Muscle of back (tissue), 11 donors: ENCODE data around the gene ASPG. TPM values are rescaled to one million over a fixed set of nuclear protein-coding genes. Genes with fewer than 3 reads are reported as not detected.

Source experiments
- DNase-seq, 3 donors: peaks; one replicate each; pipeline versions ENCODE4 v3.0.0 to v3.0.0-alpha.2; 2013
- polyA plus RNA-seq, 10 donors: library from polyadenylated mRNA; unstranded; fragments of 120-200 nt; gene quantifications; one replicate each; pipeline ENCODE4 v1.2.1, GENCODE V29; 2013; ENCODE audit not compliant: insufficient read length in 10 of 10

Gene ASPG
- polyA plus RNA-seq, 10 donors = 0.31 to 2.1 (median 1.4) TPM

DNA sequence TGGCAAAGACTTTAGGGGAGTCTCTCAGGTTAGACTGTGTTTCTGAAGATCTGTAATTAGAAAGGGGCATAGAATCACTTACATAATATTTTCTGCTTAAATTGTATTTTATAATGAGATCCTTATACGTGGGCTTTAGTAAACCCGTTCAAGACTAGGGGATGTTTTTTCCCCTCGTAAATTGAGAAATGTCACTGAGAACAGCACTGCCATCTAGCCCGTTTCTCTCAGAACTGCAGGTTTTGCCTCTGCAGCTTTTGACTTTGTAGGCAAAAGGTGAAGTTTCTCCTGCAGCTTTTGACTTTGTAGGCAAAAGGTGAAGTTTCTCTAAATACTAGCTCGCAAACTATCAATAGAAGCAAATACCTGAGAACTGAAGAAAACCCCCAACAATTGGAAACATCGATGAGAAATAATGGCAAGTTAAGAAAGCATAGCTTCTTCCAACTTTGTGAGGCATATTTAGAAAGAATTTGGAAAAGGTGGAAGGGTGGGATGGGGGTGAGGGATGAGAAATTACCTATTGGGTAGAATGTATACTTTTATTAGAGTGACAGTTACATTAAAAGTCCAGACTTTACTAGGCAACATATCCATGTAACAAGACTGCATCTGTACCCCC is 9.9 kb upstream of the ASPG start:
- DNase-seq = no peak

DNA sequence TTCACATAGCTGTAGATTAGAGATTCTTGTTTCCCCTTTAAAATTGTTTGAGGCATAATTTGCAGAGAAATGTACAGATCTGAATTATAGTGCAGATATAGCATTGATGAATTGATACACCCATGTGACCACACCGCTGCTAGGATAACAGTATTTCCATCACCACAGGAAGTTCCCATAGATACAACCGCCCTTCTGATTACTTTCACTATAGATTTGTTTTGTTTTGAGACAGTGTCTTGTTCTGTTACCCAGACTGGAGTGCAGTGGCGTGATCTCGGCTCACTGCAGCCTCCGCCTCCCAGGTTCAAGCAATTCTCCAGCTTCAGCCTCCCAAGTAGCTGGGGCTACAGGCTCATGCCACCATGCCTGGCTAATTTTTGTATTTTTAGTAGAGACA is 8.8 kb upstream of the ASPG start:
- no peak for DNase-seq

DNA sequence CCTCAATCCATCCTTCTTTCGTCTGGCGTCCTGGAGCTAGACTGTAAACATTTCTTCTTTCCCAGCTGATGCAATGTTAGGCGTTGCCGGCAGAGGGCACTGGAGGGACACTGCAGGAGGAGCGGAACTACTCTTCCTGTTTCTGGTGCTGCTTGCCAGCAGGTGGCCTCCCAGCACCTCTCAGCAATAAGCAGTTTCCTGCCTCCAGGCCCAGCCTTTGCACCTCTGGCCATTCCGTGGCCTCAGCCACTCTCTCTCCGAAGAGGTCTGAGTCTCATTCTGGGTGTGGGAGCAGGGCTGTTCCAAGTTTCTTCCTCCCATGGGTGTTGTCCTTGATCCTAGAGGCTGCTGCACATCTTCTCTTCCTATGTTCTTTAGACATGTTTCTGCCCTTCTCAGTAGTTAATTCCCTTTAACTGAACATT is 7.5 kb upstream of the ASPG start:
- DNase-seq = peak; percentile 80 to 93 (median 88)

DNA sequence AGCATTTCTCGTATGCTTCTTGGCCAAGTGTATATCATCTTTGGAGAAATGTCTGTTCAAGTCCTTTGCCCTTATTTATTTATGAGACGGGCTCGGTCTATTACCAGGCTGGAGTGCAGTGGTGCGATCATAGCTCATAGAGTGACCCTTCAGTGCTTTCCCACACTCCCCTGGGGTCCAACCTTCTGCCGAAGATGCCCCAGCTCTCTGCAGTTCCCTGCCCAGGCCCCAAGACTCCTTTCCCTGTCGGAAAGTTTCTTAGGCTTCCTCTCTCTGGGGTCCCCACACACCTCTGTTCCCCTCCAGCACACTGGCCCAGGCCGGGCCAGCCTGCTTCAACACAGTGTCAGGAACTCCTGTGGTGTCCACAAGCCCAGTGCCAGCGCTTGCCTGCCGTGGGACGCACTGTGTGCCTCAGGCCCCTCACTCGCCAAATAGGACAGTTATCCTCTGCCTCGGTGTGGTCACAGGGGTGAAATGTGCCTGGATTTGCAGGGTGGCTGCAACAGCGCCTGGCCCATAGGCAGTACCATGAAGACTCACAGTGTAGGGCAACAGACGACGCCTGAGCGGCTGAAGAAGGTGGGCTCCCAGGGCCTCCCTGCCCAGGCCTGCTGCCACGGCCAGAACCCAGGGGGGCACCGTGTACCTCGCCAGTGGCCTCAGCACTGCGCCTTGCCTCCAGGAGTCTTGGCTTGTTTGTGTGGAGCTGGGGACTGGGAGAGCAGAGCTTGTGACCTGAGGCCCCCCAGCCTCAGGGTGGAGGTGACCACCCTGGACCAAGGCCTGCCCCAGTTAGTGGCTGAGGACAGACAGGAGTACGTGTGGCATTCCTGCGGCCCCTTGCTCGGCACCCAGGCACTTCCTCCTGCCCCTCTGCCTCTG is 4.9 kb upstream of the ASPG start:
- no peak for DNase-seq

DNA sequence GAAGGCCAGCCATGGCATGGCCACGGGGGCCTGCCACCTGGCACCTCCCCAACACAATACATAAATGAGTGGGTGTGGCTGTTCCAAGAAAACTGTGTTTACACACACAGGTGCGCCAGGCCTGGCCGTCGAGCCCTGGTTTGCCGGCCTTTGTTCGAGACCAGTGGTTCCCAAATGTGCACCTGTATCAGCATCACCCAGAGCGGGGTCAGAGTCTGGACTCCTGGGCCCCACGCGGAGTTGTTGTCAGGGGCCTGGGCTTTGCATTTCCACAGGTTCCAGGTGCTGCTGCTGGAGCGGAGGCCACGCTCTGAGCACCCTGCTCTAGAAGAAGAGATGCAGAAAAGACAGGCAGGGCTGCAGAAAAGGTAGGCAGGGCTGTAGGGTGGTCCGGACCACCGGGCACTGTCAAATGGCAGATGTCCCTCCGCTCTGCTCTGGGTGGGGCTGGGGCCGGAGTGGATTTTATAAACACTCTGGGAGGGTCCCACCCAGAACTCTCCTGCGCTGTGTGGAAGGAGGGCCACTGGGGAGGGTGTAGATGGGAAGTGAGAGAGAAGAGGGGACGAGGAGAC is 4.2 kb upstream of the ASPG start:
- no peak for DNase-seq

DNA sequence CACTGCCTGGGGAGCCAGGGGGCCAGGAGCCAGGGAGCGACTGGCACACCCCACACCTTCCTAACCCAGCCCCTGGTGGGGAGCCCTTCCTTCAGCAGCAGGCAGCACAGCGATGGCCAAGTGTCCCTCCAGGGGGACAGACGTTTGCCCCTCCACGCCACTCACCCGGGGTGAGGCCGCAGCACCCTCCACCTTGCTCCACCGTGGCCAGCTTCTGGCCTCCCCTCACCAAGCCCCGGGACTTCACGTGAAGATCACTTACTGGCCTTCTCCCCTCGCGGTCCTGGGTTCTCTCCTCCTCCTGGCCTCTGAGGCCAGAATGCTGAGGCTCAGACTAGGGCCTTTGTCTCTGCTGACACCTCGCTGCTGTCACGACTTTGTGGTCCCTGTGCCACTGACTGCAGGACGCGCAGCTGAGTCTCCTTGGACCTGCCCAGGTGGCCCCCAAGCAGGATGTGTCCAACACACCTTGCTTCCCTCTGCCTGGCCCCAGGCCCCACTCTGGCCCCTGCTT is 3.5 kb upstream of the ASPG start:
- DNase-seq = no peak

DNA sequence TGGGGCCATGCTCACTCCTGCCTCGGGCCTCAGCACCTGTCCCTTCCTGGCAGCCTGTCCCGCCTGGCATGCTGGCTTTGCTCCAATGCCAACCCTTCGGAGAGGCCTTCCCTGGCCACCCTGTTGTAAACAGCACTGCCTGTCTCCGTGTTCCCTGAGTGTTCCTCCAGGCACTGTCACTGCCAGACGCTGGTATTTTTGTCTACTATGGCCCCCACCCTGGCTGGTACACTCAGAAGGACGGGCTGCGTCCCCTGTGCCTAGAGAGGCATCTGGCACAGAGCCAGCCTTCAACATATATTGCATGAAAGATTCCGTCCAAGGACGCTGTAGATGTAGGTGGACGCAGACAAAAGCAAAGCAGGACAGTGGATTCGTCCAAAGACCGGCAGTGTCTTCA is 2.7 kb upstream of the ASPG start:
- DNase-seq = peak in 2 of 3 donors; percentile 28 to 36

DNA sequence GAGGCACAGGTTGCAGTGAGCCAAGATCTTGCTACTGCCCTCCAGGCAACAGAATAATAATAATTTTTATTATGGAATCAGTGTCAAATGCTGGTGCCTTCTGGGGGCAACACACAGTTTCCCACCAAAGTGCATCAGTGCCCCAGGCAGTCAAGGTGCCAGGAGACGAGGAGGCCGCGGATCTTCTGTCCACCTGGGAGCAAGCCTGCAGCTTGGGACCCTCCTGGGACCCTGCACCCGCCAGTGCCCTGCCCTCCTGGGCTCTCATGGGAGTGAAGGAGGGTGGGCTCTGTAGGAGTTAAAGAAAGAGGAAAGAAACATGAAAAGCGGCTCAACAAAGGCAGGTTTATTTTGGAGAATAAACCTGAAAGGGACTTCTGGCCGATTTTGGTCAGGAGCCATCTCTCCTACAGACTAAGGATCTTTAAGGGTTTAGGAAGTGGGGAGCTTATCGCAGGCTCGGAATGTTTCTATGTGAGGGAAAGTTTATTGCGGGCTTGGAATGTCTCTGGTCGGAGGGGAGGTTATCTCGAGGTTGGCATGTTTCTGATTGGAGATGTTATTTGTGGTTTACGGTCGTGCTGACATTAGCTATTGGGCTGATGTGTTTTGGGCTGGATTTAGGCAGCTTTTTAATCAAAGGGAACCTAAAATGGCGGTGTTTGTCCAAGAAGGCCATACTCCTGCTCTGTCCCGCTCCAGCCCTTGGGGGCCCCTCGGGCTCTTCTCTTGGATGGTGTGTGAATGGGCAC is 1.1 kb upstream of the ASPG start:
- no peak for DNase-seq

DNA sequence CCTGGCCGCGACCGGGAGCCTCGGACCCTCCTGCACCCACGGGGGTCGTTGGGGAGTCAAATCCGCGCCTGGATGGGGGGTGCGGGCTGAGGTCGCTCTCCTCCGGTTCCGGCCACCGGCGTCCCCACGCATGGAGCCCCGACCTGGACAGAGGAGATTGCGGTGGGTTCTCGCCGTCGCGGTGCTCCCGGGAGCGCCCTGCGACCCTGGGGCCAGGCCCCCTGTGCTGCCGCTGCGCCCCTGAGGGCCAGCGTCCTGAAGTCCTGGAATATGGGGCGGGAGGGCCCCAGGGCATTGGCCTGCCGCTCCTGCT is 345 bp downstream of the ASPG start:
- no peak for DNase-seq

DNA sequence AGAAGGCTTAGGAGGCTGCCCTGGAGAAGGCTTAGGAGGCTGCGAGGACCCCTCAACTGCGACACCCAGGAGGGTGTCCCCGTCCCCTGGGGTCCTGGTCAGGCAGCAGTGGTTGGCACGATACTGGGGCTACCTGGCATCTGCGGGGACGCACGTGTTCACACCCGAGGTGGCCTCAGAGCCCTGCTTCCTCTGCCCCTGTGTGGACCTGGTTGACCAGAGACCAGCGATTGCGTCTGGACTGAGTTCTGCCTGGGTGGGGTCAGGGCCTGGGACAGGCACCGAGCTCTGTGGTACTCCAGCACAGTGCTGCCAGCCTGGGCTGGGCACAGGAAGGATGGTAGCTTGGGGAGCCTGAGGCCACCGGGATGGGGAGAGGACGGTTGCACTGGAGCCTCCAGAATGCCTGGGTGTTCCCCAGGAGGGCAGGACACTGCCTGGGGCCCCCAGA is 735 bp downstream of the ASPG start:
- DNase-seq = no peak

DNA sequence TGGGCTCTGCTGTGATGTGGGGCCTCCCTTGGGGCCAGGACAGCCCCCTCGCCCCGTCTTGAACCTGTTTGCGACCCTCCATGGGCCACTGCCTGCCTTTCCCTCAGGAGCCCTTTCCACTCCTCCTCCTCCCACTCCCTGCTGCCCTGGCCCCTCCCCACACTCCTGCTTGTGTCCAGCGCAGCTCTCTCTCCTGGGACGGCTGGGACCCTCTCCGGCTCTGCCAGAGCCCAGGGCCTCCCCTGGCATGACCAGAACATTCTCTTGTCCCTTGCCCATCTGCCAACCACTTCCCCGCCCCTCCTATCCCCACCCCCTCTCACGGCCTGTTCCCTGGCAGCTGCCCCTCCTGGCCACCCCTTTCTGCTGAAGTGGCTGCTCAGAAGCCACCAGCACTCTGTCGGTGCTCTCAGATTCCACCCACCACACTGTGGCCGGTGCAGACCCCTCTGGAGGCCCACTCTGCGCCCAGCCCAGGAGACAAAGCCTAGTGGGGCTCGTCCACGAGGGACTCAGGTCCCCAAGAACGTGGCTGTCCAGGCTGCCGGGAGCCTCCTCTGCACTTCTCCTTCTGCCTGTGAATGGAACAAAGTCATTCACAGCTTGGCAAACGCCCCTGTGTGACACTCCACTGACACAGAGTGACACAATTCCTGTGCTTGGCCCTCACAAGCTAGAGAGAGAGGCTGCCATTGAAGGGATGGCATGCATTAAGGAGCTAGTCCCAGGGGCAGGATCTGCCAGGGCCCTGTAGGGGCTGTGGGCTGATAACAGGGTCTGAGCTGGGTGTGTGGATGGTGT is 1.4 kb downstream of the ASPG start:
- no peak for DNase-seq

DNA sequence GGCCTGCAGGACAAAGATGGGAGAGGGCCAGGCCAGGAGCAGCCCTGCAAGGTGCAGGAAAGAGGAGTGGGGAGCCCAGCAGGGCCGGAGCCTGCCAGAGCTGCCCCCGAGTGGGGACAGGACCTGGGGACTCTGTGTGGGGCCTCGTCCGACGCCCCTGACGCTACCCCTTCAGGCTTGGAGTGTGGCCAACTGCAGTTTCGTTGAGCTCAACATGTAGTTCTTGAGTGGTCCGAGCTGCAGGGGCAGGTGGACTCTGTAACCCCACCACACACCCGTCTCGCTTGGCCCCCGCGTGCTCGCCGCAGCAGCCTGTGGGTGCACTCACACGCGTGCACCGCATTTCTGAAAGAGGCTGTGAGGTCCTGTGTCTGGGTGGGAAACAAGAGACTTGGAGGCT is 2.0 kb downstream of the ASPG start:
- DNase-seq = no peak

DNA sequence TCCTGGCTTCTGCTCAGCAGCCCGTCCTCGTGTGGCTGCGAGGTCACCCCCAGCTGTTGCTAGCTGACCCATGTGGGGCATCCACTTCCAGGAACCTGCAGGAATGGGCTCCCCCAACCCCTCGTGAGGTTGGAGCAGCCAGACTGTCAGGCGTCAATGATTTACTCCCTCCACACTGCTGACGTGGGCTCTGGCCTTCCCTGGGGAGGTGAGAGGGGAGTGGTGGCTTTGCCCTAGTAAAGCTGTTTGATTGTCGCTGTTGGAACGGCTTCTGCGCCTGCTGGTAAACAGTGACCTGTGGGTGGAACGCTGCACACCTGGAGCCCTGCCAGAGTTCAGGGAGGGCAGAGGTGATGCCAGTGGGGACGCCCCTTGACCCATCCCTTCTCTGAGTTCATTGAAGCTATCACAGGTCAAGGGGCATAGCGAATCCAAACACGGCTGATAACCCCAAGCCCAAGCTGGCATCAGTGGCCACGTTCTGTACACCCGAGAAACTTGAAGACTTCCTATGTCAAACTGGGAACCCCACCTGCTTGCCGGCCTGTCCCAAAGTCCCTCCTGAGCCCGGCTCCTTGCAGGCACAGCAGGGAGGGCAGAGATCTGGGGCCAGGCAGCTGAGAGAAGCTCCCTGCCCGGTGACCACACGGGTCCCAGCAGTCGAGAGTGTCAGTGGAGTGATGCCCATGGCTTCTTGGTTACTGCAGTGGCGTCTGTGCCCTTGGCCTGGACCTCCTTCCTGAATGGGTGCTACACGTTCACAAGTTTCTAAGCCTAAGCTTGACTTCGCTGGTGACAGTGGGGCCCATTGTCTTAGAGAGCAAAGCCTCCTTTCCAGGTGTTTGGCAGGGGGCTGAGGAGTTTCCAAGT is 2.7 kb downstream of the ASPG start:
- DNase-seq = no peak

DNA sequence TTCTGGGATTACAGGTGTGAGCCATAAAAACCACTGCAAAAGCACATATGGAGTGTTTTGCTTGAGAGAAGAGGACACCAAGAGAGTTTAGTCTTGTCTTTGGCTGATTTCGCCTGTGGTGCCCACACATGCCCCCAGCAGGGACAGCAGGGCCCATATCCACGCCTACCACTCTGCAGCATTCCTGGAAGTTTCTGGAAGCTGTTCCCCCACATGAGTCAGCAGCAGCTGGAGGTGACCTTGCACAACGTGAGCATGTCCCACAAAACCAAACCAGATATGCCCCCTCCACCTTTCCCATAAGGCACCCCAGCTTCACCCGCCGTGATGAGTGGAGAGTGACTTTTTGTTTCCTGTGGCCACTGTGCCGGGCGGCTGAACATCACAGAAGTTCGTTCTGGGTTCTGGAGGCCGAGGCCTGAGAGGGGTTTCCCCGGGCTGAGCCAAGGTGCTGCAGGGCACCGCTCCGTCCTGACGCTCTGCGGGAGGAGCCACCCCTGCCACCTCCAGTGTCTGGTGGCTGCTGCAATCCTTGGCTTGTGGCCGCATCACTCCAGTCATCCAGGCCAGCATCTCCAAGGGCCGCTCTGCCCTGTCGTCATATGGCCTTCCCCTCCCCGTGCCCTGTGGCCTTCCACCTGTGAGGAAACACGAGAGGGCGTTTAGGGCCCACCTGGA is 4.7 kb downstream of the ASPG start:
- DNase-seq = no peak

DNA sequence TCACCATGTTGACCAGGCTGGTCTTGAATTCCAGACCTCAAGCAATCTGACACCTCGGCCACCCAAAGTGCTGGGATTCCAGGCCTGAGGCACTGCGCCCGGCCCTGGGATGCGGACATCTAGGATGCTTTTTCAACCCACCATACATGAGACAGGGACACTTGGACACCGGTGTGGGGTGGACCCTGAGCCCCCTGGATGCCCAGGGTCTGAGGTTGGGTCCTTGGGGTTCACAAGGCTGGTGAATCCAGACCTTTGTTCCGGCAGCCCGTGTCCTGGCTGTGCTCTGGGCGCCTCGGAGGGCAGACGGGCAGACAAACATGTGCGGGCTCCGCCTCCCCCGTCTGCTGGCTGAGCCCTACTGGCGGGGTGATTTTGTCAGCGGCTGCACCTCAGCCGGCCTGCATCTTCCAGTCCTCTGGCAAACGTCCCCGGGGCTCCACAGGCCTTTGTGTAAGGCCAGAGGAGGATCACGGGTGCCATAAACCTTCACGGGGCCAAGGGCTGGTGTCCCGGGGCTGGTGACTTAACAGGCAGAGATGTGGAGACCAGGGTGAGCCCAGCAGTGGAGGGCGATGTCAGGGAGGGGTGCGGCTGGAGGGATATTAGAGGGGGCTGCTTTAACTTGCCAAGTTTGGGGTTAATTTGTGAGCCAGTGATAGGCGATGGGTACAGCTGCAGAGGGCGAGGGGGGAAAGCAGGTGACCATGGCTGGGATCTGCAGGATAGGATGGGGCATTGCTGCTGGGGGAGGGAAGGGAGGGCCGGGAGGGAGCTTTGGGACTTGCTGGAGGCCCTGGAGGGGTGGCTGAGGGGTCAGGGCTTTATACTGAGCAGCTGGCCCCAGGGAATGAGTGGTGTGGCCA is 5.8 kb downstream of the ASPG start:
- DNase-seq = no peak

DNA sequence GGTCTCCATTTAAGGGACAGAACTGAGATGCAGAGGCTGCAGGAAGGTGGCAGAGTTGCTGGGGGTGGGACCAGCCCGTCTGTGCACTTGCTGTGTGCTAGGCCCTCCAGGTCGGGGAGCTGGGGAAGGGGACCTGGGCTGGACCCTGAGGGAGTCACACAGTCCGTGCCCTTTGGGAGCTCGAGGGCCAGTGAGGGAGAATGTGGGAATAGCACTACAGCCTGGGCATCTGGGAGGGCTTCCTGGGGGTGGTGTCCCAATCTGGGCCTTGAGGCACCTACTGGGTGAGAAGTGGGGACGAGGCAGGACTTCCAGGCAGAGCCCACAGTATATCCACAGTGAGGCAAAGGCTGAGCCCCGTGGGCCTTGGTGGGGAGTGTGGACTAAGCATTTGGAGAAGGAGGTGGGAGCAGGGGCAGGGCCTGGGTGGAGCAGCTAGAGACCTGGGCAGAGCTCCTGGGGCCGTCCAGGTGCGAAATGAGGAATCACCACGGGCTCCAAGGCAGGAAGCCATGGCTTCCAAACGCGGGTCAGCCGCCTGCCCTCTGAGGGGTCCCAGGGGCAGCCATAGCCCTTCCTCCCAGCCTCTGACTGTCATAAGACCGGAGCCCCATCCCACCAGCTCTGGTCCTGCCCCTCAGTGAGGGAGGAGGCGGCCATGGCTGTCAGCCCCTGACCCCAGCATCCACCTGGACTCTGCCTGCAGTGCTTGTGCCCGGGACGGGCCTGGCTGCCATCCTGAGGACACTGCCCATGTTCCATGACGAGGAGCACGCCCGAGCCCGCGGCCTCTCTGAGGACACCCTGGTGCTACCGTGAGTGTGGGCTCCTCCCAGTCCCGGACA is 6.6 kb downstream of the ASPG start:
- DNase-seq = no peak

DNA sequence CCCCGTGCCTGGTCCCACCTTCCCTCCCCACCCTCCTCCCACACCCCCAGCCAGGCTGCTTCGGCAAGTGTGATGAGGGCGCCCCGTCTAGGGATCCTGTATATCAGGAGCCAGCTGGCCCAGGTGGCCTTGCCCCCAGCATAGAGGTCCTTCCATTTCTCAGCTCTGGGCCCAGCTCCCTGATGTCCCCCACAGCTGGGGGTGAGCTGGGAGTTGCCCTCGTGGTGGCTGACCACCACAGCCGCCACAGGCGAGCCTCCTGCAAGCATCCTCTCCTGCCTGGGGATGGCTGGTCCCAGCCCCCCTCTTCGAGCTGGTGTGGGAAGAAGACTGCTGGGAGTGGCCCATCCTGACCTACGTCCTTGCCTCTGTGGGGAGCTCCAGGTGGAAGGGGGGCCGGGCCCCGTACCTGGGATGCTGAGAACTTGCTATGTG is 7.4 kb downstream of the ASPG start:
- no peak for DNase-seq
